Cardiac muscle cell (in vitro differentiated cells and primary cell): ENCODE measurements around the gene METTL21A. TPM values are rescaled to one million over a fixed set of nuclear protein-coding genes. Genes with fewer than 3 reads are reported as not detected.

ENCODE experiments used
- DNase-seq, 2 donors: peaks; one replicate each; pipeline versions ENCODE4 v3.0.0 to v3.0.0-alpha.2; 2010 to 2017; ENCODE audit warnings: low read depth in 1 of 2, low spot score in 1 of 2
- H3K27ac ChIP-seq: fragments of 200-600 bp; sonication (generic); 2 replicates; pipeline ENCODE4 v1.5.1; 2016
- H3K27me3 ChIP-seq: fragments of 200-600 bp; sonication (generic); 2 replicates; pipeline ENCODE4 v1.6.0; 2016; ENCODE audit warnings: control low read depth
- H3K36me3 ChIP-seq: fragments of 200-600 bp; sonication (generic); 2 replicates; pipeline ENCODE4 v1.5.1; 2016; ENCODE audit warnings: control low read depth
- H3K4me1 ChIP-seq: fragments of 200-600 bp; sonication (generic); 2 replicates; pipeline ENCODE4 v1.8.1; 2017; ENCODE audit warnings: low read depth, mild to moderate bottlenecking, mixed run types
- H3K4me3 ChIP-seq: fragments of 200-600 bp; sonication (generic); 2 replicates; pipeline ENCODE4 v1.5.1; 2016; ENCODE audit warnings: mild to moderate bottlenecking
- H3K9me3 ChIP-seq: fragments of 200-600 bp; sonication (generic); 2 replicates; pipeline ENCODE4 v1.5.1; 2017; ENCODE audit warnings: low read depth, mild to moderate bottlenecking, control low read depth
- polyA plus RNA-seq: library from polyadenylated mRNA; unstranded; fragments of >200 nt; fragmentation: Nextera tagmentation; extraction: Ambion mirVana; gene quantifications from 2 replicates; pipeline ENCODE4 v1.2.1, GENCODE V29; 2016
- total RNA-seq: library from RNA; depleted of rRNA; stranded (reverse); fragments of >200 nt; gene quantifications from 2 replicates; pipeline ENCODE4 v1.2.3, GENCODE V29; 2016
- TF ChIP-seq, protein P1 (sequence below): IDR thresholded peaks from 2 replicates; pipeline ENCODE4 v1.5.1; 2012; ENCODE audit warnings: low read depth, mild to moderate bottlenecking, low read length

METTL21A gene
- total and polyA plus RNA-seq, 2 experiments from 2014 or later, result 39.8 to 55.9 TPM

DNA sequence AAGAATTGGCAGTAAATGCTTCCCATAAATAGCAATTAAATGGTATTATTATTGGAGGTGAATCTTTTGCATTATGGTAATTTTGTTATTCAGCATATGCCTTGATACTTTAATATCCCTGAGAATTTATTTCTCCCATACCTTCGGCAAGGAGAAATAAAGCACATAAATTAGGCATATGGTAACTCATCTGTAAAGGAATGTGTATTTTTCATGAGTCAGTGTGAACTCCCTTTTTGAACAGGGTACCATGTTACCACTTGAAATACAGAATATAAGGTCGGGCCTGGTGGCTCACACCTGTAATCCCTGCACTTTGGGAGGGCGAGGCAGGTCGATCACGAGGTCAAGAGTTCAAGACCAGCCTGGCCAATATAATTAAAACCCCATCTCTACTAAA is 18.4 kb downstream of the METTL21A start:
- TF ChIP-seq, protein P1, sequence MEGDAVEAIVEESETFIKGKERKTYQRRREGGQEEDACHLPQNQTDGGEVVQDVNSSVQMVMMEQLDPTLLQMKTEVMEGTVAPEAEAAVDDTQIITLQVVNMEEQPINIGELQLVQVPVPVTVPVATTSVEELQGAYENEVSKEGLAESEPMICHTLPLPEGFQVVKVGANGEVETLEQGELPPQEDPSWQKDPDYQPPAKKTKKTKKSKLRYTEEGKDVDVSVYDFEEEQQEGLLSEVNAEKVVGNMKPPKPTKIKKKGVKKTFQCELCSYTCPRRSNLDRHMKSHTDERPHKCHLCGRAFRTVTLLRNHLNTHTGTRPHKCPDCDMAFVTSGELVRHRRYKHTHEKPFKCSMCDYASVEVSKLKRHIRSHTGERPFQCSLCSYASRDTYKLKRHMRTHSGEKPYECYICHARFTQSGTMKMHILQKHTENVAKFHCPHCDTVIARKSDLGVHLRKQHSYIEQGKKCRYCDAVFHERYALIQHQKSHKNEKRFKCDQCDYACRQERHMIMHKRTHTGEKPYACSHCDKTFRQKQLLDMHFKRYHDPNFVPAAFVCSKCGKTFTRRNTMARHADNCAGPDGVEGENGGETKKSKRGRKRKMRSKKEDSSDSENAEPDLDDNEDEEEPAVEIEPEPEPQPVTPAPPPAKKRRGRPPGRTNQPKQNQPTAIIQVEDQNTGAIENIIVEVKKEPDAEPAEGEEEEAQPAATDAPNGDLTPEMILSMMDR, result no peak
- H3K36me3 ChIP-seq, result no peaks in the 10 kb centered on the region

DNA sequence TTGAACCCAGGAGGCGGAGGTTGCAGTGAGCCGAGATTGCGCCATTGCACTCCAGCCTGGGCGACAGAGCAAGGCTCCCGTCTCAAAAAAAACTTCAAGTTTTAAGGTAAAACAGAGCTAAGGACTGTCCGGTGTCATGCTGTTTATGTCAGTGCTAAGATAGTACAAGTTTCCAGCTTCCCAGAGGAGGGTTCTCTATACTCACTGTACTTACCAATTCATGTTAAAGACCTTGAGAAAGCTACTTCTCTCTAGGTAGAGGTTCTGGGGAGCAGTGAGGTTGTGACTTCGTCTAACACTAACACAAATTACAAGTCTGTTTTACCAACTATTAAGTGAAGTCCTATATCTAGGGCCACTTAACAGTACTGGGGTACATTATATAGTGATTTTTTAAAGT is 18.8 kb downstream of the METTL21A start:
- Histone ChIP-seq H3K27ac (no peak overlapping the region), H3K27me3 (no peaks in the 10 kb centered on the region), H3K4me1 (no peaks in the 10 kb centered on the region), H3K9me3 (no peaks in the 10 kb centered on the region), H3K4me3 (no peak overlapping the region), H3K36me3 (no peaks in the 10 kb centered on the region)
- TF ChIP-seq, protein P1, result no peak
- no peak for DNase-seq

More for the DNA sequence above, 18.4 kb downstream of the METTL21A start:
- H3K4me1 ChIP-seq, result no peaks in the 10 kb centered on the region
- H3K27ac ChIP-seq, result no peak overlapping the region
- no peak overlapping the region for H3K4me3 ChIP-seq
- DNase-seq, result no peak
- H3K9me3 ChIP-seq, result no peaks in the 10 kb centered on the region
- H3K27me3 ChIP-seq, result no peaks in the 10 kb centered on the region

DNA sequence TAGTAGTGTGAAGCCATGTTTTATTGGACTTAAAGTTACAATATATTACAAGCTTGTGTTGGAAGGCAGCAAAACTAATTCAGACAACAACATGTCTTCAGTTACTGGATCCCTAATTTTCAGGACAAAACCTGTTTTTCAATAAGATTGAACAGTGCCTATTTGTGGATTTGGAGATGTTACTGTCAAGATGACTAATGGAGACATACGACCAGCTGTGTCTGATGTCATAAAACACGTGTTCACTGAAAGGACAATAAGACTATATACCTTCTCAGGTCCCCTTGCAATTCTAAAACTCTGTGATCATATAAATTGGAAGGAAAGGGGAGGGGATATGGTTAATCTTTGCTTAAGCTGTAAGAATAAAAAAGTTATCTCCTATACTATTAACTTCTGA is 21.7 kb downstream of the METTL21A start:
- TF ChIP-seq, protein P1, result no peak
- Histone ChIP-seq H3K27ac (peak overlapping the region; percentile 61), H3K4me1 (no peaks in the 10 kb centered on the region), H3K36me3 (peaks cover 6% of the 10 kb centered on the region), H3K27me3 (no peaks in the 10 kb centered on the region), H3K4me3 (no peak overlapping the region), H3K9me3 (no peaks in the 10 kb centered on the region)
- no peak for DNase-seq

DNA sequence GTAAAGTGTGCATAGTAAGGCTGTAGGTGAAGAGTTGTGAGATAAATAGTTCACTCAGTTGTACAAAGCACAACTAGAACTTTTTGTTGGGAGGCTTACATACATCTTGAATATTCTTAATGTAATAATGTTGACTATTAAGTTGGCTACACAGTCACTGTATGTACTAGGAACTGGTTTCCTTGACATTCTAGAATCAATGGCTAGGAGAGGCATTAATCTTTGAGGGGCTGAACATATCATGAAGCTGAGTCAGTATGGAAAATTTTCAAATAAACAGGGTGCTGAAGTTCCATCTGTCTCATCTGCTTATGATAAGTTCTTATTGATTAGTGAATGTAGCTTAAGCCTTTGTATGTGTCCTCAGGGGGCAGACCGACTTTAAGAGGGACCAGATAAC is 23.4 kb downstream of the METTL21A start:
- H3K4me3 ChIP-seq, result no peak overlapping the region
- no peaks in the 10 kb centered on the region for H3K27me3 ChIP-seq
- H3K9me3 ChIP-seq, result no peaks in the 10 kb centered on the region
- H3K27ac ChIP-seq, result no peak overlapping the region
- no peaks in the 10 kb centered on the region for H3K4me1 ChIP-seq
- no peak for DNase-seq
- TF ChIP-seq, protein P1, result no peak
- peaks cover 15% of the 10 kb centered on the region for H3K36me3 ChIP-seq

DNA sequence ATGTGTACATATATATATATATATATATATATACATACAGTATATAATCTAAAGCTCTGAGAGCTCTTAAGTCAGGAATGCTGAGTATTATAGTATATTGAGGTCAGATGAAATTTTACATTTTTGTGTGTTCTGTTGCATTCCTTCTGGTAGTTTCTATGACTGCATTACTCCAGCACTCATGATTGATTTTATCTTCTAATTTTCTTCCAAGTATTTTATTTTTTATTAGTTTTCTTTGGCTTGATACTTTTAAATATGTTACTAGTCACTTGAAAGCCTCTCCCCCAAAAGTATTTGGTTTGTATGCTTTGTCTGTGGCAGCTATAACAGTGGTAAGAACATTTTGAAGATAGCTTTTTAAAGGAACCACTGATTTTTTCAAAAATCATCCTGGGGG is 25.0 kb downstream of the METTL21A start:
- Histone ChIP-seq H3K9me3 (no peaks in the 10 kb centered on the region), H3K4me3 (no peak overlapping the region), H3K27ac (no peak overlapping the region), H3K27me3 (no peaks in the 10 kb centered on the region), H3K36me3 (peaks cover 15% of the 10 kb centered on the region), H3K4me1 (no peaks in the 10 kb centered on the region)
- TF ChIP-seq, protein P1, result no peak
- peak in 1 of 2 donors; percentile 8 for DNase-seq

DNA sequence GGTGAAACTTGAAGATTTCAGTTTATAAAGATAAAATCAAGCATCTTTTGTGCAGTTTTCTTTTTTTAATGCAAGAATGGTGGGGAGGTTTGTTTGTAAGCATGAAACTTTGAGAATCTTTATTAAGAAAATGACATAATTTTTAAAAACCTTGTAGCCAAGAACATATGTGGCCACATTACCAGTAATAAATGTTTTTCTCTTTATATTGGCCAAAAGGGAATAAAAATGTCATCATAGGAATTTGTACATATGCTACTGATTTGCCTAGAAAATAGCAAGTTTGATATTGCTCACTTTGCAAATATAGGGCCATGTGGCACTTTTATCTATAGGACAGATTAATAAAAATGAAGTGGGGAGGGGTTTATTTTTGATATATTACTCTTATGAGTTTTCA is 25.6 kb downstream of the METTL21A start:
- Histone ChIP-seq H3K27me3 (no peaks in the 10 kb centered on the region), H3K4me3 (no peak overlapping the region), H3K27ac (no peak overlapping the region), H3K4me1 (no peaks in the 10 kb centered on the region), H3K36me3 (peaks cover 15% of the 10 kb centered on the region), H3K9me3 (no peaks in the 10 kb centered on the region)
- TF ChIP-seq, protein P1, result no peak
- no peak for DNase-seq
